Loucy (cell line): ENCODE data around the gene FSIP1.

Experiments
- H2AFZ ChIP-seq: fragments of 200-600 bp; sonication (generic); 2 replicates; pipeline ENCODE4 v1.6.0; 2016; ENCODE audit warnings: antibody characterized with exemption, mild to moderate bottlenecking, low read length, moderate library complexity
- H3F3A ChIP-seq: fragments of 200-600 bp; 2 replicates; pipeline ENCODE4 v1.6.0; 2016; ENCODE audit warnings: antibody characterized with exemption, low read depth, mild to moderate bottlenecking
- H3K27me3 ChIP-seq: fragments of 200-600 bp; sonication (generic); 2 replicates; pipeline ENCODE4 v1.6.1; 2014; ENCODE audit warnings: low read length, mild to moderate bottlenecking; ENCODE audit not compliant: insufficient read depth, poor library complexity, severe bottlenecking
- H3K36me3 ChIP-seq: fragments of 200-600 bp; sonication (generic); 2 replicates; pipeline ENCODE4 v1.6.1; 2016; ENCODE audit warnings: low read length; ENCODE audit not compliant: insufficient read depth
- H3K4me1 ChIP-seq: fragments of 200-600 bp; sonication (generic); 2 replicates; pipeline ENCODE4 v1.5.1; 2014; ENCODE audit warnings: low read length, mild to moderate bottlenecking; ENCODE audit not compliant: insufficient read depth, poor library complexity, severe bottlenecking
- H3K4me2 ChIP-seq: fragments of 200-600 bp; sonication (generic); 2 replicates; pipeline ENCODE4 v1.6.0; 2014; ENCODE audit warnings: antibody characterized with exemption, low read length, low read depth, mild to moderate bottlenecking; ENCODE audit not compliant: poor library complexity, severe bottlenecking
- H3K4me3 ChIP-seq: fragments of 200-600 bp; sonication (generic); 2 replicates; pipeline ENCODE4 v1.5.1; 2014; ENCODE audit warnings: low read length, mild to moderate bottlenecking, mixed read lengths; ENCODE audit not compliant: poor library complexity, severe bottlenecking
- H3K79me2 ChIP-seq: fragments of 200-600 bp; sonication (generic); 2 replicates; pipeline ENCODE4 v1.6.1; 2014; ENCODE audit warnings: low read length; ENCODE audit not compliant: insufficient read depth
- H3K9ac ChIP-seq: fragments of 200-600 bp; sonication (generic); 2 replicates; pipeline ENCODE4 v1.6.0; 2014; ENCODE audit warnings: mild to moderate bottlenecking, low read depth, low read length, moderate library complexity; ENCODE audit not compliant: poor library complexity, severe bottlenecking
- H3K9me2 ChIP-seq: fragments of 200-600 bp; sonication (generic); replicated peaks from 2 replicates; pipeline ENCODE4 v1.6.1; 2016; ENCODE audit warnings: low read depth, low read length, mixed read lengths
- H3K9me3 ChIP-seq: fragments of 200-600 bp; sonication (generic); 2 replicates; pipeline ENCODE4 v1.6.1; 2014; ENCODE audit warnings: mild to moderate bottlenecking, antibody characterized with exemption, low read length, low read depth; ENCODE audit not compliant: insufficient read depth
- H4K20me1 ChIP-seq: fragments of 200-600 bp; sonication (generic); 2 replicates; pipeline ENCODE4 v1.6.0; 2014; ENCODE audit warnings: antibody characterized with exemption, low read length, mild to moderate bottlenecking; ENCODE audit not compliant: insufficient read depth, poor library complexity, severe bottlenecking
- CTCF ChIP-seq: fragments of 200-600 bp; sonication (generic); conservative IDR thresholded peaks from 2 replicates; pipeline ENCODE4 v1.5.1; 2014; ENCODE audit warnings: mild to moderate bottlenecking, antibody characterized with exemption, low read length
- EZH2phosphoT487 ChIP-seq: fragments of 200-600 bp; IDR thresholded peaks from 2 replicates; pipeline ENCODE4 v1.6.1; 2018; ENCODE audit warnings: antibody characterized with exemption, mild to moderate bottlenecking, moderate library complexity, borderline replicate concordance

Gene FSIP1

GRCh38 chr15:39747326-39747725 lies 35.3 kb downstream of the FSIP1 start:
- H3K9me2 ChIP-seq: no peaks in the 10 kb centered on the region
- H3K4me2 ChIP-seq: no peak overlapping the region
- H3K9me3 ChIP-seq: no peaks in the 10 kb centered on the region
- no peaks in the 10 kb centered on the region for H3K36me3 ChIP-seq
- H3K27me3 ChIP-seq: no peaks in the 10 kb centered on the region
- H3K9ac ChIP-seq: no peak overlapping the region
- no peak for TF ChIP-seq EZH2phosphoT487
- TF ChIP-seq CTCF: no peak
- H4K20me1 ChIP-seq: no peaks in the 10 kb centered on the region
- no peak overlapping the region for H3K4me3 ChIP-seq
- H2AFZ ChIP-seq: no peak overlapping the region
- H3F3A ChIP-seq: no peaks in the 10 kb centered on the region
- H3K79me2 ChIP-seq: no peaks in the 10 kb centered on the region
- peaks cover 6% of the 10 kb centered on the region for H3K4me1 ChIP-seq

DNA sequence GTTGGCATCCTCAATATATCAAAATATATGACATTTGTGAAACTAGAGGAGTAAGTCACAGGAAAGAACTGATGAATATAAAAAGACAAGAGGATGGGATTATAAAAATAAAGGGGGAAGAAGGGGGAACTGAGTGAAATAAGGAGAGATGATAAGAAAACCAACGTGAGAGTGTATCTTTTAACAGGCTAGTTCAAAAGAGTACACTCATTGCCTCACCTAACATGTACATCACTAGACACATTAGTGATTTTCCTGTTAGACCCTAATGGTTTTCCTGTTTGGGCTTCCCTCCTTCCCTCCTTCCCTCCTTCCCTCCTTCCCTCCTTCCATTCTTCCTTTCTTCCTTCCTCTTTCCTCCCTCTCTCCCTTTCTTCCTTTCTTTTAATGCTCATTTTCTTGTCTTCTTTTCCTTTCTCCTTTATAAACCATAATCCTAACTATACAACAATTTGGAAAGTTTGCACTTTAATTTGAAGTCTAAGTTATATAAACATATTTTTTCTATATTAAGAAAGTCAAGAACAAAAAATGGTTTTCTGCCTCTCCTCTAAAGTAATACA lies 35.8 kb downstream of the FSIP1 start:
- Histone ChIP-seq H3K36me3 (no peaks in the 10 kb centered on the region), H3K9ac (no peak overlapping the region), H2AFZ (no peak overlapping the region), H3K4me1 (peaks cover 6% of the 10 kb centered on the region), H3K27me3 (no peaks in the 10 kb centered on the region), H3K9me3 (no peaks in the 10 kb centered on the region), H3K79me2 (no peaks in the 10 kb centered on the region), H3F3A (no peaks in the 10 kb centered on the region), H3K4me3 (no peak overlapping the region), H3K4me2 (no peak overlapping the region), H3K9me2 (no peaks in the 10 kb centered on the region), H4K20me1 (no peaks in the 10 kb centered on the region)
- TF ChIP-seq CTCF (no peak), EZH2phosphoT487 (no peak)

- H3K79me2 ChIP-seq: no peaks in the 10 kb centered on the region
- H3K4me2 ChIP-seq: no peak overlapping the region
- H4K20me1 ChIP-seq: no peaks in the 10 kb centered on the region
- no peak overlapping the region for H3K9ac ChIP-seq
- H3F3A ChIP-seq: no peaks in the 10 kb centered on the region
- no peak overlapping the region for H3K4me3 ChIP-seq
- TF ChIP-seq CTCF (no peak), EZH2phosphoT487 (no peak)
- no peaks in the 10 kb centered on the region for H3K9me3 ChIP-seq
- H2AFZ ChIP-seq: no peak overlapping the region
- H3K36me3 ChIP-seq: no peaks in the 10 kb centered on the region
- no peaks in the 10 kb centered on the region for H3K9me2 ChIP-seq
- no peaks in the 10 kb centered on the region for H3K27me3 ChIP-seq
- H3K4me1 ChIP-seq: peaks cover 6% of the 10 kb centered on the region
Measured at GRCh38 chr15:39746176-39746575, 36.5 kb downstream of the FSIP1 start.
